ENCODE measurements around the gene RBL1.
"Not testable (repeated sequence)": the region's sequence is repeated elsewhere in the genome, so short reads cannot be mapped to it uniquely, and the experiment has no call there.

The RBL1 gene

GRCh38 chr20:36974660-36975059 lies 121.1 kb downstream of the RBL1 start:
- TF ChIP-seq MAX (IDR thresholded peaks at IDR 0.05; ENCODE audit: low read depth, low read length): no peak
- TF ChIP-seq POLR2A (IDR thresholded peaks at IDR 0.05; ENCODE audit: extremely low read depth, insufficient read length): no peak
- no peak for TF ChIP-seq CTCF (IDR thresholded peaks at IDR 0.05; ENCODE audit: low read depth, low read length)
- no peak for TF ChIP-seq MYC (IDR thresholded peaks at IDR 0.05; ENCODE audit: low read depth, low read length)
- DNase-seq (ENCODE audit: low read depth): no peak
- H3K4me3 ChIP-seq (ENCODE audit: low read depth, low read length): no peak overlapping the region

GRCh38 chr20:36971103-36971502 lies 124.7 kb downstream of the RBL1 start:
- TF ChIP-seq CTCF (IDR thresholded peaks at IDR 0.05; ENCODE audit: low read depth, low read length) (no peak), POLR2A (IDR thresholded peaks at IDR 0.05; ENCODE audit: extremely low read depth, insufficient read length) (no peak), MYC (IDR thresholded peaks at IDR 0.05; ENCODE audit: low read depth, low read length) (no peak), MAX (IDR thresholded peaks at IDR 0.05; ENCODE audit: low read depth, low read length) (no peak)
- DNase-seq (ENCODE audit: low read depth): no peak
- H3K4me3 ChIP-seq (ENCODE audit: low read depth, low read length): no peak overlapping the region

GRCh38 chr20:36969478-36970186 lies 126.2 kb downstream of the RBL1 start:
- no peak for TF ChIP-seq MYC (IDR thresholded peaks at IDR 0.05; ENCODE audit: low read depth, low read length)
- TF ChIP-seq POLR2A (IDR thresholded peaks at IDR 0.05; ENCODE audit: extremely low read depth, insufficient read length): no peak
- no peak for TF ChIP-seq MAX (IDR thresholded peaks at IDR 0.05; ENCODE audit: low read depth, low read length)
- no peak for TF ChIP-seq CTCF (IDR thresholded peaks at IDR 0.05; ENCODE audit: low read depth, low read length)
- H3K4me3 ChIP-seq (ENCODE audit: low read depth, low read length): no peak overlapping the region
- no peak for DNase-seq (ENCODE audit: low read depth)

GRCh38 chr20:36969051-36969450 lies 126.7 kb downstream of the RBL1 start:
- DNase-seq (ENCODE audit: low read depth): no peak
- TF ChIP-seq MAX (IDR thresholded peaks at IDR 0.05; ENCODE audit: low read depth, low read length): no peak
- H3K4me3 ChIP-seq (ENCODE audit: low read depth, low read length): no peak overlapping the region

- DNase-seq (ENCODE audit: low read depth): no peak
- TF ChIP-seq MYC (IDR thresholded peaks at IDR 0.05; ENCODE audit: low read depth, low read length) (no peak), POLR2A (IDR thresholded peaks at IDR 0.05; ENCODE audit: extremely low read depth, insufficient read length) (no peak), MAX (IDR thresholded peaks at IDR 0.05; ENCODE audit: low read depth, low read length) (no peak), CTCF (IDR thresholded peaks at IDR 0.05; ENCODE audit: low read depth, low read length) (no peak)
- no peak overlapping the region for H3K4me3 ChIP-seq (ENCODE audit: low read depth, low read length)
These were observed 128.2 kb downstream of the RBL1 start for GRCh38 chr20:36967636-36968035.

GRCh38 chr20:36966965-36967364 lies 128.8 kb downstream of the RBL1 start:
- not testable (repeated sequence) for H3K4me3 ChIP-seq (ENCODE audit: low read depth, low read length); DNase-seq (ENCODE audit: low read depth)

GRCh38 chr20:36962354-36962941 lies 133.3 kb downstream of the RBL1 start:
- DNase-seq (ENCODE audit: low read depth); H3K4me3 ChIP-seq (ENCODE audit: low read depth, low read length): not testable (repeated sequence)

Measured in NB4 (cell line).